Testis (tissue), 2 donors: ENCODE results near the gene APEX1.

Experiments used
- CTCF ChIP-seq, 3 experiments: fragments of 450-650 bp in 2 of 3; fragments of 200-600 bp in 1 of 3; sonication (generic) in 1 of 3; IDR thresholded peaks; one replicate each; pipeline ENCODE4 v1.5.1; 2016 to 2019; ENCODE audit warnings: antibody characterized with exemption in 3 of 3, mild to moderate bottlenecking in 2 of 3, moderate library complexity in 1 of 3
- POLR2A ChIP-seq: fragments of 450-650 bp; IDR thresholded peaks from one replicate; pipeline ENCODE4 v1.6.1; 2017; ENCODE audit warnings: antibody characterized with exemption, mild to moderate bottlenecking, moderate library complexity

GRCh38 chr14:20440465-20440864, 14.6 kb upstream of the APEX1 start:
- TF ChIP-seq CTCF (IDR thresholded peaks at IDR 0.05) (no peak), POLR2A (no peak)
